GM19324 (cell line): Measurements from ENCODE around the gene DOCK3.
"Not testable (repeated sequence)": the region's sequence is repeated elsewhere in the genome, so short reads cannot be mapped to it uniquely, and the experiment has no call there.

ENCODE experiments used
- ATAC-seq: cut with Tn5 transposase; IDR thresholded peaks from one replicate; pipeline ENCODE4 v1.9.1; 2021; ENCODE audit warnings: mild to moderate bottlenecking, moderate library complexity; ENCODE audit not compliant: unreplicated experiment, low FRiP score

The DOCK3 gene

GRCh38 chr3:50790894-50791293, 116.2 kb downstream of the DOCK3 start:
- ATAC-seq, result not testable (repeated sequence)

DNA sequence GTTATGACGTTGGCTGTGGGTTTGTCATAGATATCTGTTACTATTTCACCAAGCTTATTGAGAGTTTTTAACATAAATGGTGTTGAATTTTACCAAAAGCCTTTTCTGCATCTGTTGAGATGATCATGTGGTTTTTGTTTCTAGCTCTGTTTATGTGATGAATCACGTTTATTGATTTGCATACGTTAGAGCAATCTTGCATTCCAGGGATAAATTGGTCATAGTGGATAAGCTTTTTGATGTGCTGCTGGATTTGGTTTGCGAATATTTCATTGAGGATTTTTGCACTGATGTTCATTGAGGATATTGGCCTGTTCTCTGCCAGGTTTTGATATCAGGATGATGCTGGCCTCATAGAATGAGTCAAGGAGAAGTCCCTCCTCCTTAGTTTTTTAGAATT, 117.8 kb downstream of the DOCK3 start:
- ATAC-seq, result no peak

GRCh38 chr3:50803805-50804204, 129.1 kb downstream of the DOCK3 start:
- ATAC-seq, result not testable (repeated sequence)

- not testable (repeated sequence) for ATAC-seq
Measured at GRCh38 chr3:50804376-50804775, 129.6 kb downstream of the DOCK3 start.

DNA sequence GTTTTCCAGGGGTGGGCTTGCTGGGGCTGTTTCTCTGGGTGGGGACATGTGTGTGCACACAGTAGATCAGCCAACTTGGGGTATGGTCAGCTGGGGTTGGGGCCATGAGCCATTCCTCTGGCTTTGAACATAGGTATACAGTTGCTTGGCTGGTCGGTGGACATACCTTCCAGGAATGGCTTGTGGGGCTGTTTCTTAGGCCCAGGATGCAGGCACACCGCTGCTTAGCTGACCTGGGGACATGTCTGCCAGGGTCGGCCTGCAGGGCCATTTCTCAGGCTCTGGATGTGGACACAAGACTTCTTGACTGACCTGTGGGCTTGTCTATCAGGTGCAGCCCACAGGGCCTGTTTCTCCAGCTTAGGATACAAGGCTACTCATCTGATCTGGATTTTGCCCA, 130.6 kb downstream of the DOCK3 start:
- no peak for ATAC-seq

- no peak for ATAC-seq
Measured at GRCh38 chr3:50806031-50806430, 131.3 kb downstream of the DOCK3 start.

DNA sequence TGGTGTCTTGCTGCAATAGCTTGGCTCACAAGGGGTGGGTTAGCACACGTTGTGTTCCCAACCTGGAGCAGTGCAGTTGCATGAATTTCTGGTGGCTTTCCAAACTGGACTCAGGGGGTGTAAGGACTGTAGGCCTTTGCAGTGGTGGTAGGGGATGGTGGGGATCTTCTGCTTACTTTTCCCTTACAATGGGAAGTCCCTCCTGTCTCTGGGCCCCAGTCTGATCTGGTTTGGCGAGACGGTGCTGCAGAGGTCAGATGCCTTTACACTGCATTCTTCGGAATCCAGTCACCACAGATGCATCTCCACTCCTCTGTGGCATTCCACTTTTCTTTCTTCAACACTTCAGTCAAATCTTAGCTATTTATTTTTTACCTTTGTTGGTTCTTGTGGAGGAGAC, 132.1 kb downstream of the DOCK3 start:
- no peak for ATAC-seq

GRCh38 chr3:50807266-50807665, 132.5 kb downstream of the DOCK3 start:
- no peak for ATAC-seq

- no peak for ATAC-seq
Measured at GRCh38 chr3:50811893-50812292, 137.2 kb downstream of the DOCK3 start.

GRCh38 chr3:50815844-50816243, 141.1 kb downstream of the DOCK3 start:
- no peak for ATAC-seq

DNA sequence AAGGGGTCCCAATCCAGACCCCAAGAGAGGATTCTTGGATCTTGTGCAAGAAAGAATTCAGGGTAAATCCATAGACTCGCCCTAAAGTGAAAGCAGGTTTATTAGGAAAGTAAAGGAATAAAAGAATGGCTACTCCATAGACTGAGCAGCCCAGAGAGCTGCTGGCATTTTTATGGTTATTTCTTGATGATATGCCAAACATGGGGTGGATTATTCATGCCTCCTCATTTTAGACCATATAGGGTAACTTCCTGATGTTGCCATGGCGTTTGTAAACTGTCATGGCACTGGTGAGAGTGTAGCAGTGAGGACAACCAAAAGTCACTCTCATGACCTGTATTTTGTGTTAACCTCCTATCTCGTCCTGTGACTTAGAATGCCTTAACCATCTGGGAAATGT, 142.2 kb downstream of the DOCK3 start:
- ATAC-seq, result no peak

DNA sequence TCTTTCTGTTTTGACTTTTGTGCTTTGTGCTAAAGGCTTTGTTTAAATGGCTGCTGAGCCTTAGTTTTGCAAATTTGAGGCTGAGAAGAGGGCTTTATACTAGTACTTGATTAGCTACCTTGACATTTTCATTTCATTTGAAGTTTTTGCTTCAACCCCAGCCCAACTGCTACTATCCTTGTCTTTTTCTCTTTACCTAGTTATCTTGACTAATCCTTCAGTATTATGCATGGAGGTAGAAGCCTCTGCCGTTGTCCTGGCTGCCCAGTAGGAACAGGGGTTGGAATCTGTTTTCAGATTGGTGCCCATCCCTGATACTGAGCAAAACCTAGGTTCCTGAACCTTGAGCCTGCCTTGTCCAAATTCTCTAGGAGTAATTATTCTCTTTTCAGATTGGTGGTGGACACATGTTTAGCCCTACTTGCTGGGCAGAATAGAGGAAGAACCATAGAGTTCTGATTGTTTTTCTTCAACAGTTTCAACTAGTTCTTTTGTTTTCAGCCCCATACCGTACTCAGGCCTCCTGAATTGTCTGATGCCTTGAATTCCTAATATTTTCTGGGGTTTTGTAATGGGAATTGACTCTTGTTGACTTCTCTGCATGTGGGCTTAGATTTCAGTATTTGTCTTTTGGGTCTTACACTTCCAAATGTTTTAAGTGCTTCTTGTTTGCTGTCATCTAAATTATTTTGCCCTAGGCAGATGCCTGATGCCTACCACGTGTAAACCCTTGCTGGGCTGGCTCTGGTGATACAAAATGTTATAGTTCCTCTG, 143.2 kb downstream of the DOCK3 start:
- no peak for ATAC-seq

GRCh38 chr3:50819882-50820281, 145.2 kb downstream of the DOCK3 start:
- ATAC-seq, result no peak

- no peak for ATAC-seq
Measured at GRCh38 chr3:50825841-50826240, 151.1 kb downstream of the DOCK3 start.

- ATAC-seq, result no peak
Measured at GRCh38 chr3:50830451-50830850, 155.7 kb downstream of the DOCK3 start.

- not testable (repeated sequence) for ATAC-seq
Measured at GRCh38 chr3:50831009-50831408, 156.3 kb downstream of the DOCK3 start.

DNA sequence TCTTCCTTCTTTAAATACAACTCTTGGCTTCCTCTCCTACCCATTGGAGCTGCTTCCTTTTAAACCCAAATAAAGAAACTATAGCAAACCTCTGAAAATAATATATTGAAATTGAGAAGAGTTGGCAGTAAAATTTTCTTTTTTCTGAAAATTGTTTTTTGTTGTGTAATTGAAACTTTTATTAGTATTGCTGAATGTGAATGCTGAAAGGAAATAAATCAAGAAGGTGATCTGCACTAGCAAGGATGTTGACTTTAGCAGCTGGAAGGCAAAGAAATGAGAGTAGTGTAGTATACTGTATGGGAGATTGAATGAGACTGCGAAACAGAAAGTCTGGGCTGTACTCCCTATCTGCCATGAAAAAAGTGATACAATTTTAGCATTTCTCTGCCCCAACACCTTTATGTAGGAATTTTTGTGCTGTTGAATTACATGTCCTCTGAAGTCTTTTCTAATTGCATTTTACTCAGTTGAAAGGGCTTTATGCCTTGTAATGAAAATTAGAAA, 166.3 kb downstream of the DOCK3 start:
- ATAC-seq, result no peak

- ATAC-seq, result no peak
Measured at GRCh38 chr3:50848308-50848707, 173.6 kb downstream of the DOCK3 start.

DNA sequence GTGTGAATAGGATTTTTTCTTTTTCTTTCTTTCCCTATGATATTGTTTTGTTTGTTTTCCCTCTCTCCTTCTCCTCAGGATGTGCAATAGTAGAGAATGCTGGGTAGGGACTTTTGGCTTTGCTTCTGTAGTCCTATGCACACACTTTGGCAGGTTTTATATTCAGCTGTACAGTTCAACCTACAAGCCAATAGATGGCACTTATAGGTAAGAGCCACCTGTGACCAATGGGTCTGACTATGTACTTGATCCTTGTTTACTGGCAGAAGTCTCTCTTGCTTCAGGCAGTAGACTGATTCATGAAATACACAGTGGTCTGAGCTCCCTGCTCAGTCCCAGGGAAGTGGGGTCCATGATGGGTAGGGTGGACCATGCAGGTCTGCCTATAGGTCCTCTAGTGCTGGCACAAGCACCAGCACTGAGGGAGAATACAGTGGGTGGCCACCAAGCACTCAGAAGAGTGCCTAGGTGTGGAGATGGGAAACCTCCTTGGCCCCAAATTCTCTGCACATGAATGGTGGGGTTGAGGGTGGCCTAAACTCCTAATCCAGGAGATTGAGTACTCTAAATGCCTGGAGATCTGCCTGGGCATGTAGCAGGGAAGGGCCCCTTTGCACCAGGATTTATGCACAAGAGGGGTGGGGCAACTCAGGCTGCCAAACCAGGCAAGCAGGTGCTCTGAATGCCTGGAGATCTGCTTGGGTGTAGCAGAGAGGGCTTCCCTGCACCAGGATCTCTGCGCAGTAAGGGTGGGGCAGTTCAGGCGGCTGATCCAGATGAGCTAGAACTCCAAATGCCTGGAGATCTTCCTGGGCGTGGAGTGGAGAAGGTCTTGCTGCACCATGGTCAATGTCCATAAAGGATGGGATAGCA, 176.1 kb downstream of the DOCK3 start:
- ATAC-seq, result no peak

GRCh38 chr3:50853936-50854335, 179.2 kb downstream of the DOCK3 start:
- ATAC-seq, result no peak

GRCh38 chr3:50862221-50862620, 187.5 kb downstream of the DOCK3 start:
- no peak for ATAC-seq
